CD4-positive, alpha-beta T cell treated with Interferon gamma for 1 hour (primary cell): ENCODE data around the gene BICD2.
"Not testable (repeated sequence)": the region's sequence is repeated elsewhere in the genome, so short reads cannot be mapped to it uniquely, and the experiment has no call there.

Experiments
- DNase-seq: peaks from one replicate; pipeline ENCODE4 v3.0.0-alpha.2; 2020

The BICD2 gene

DNA sequence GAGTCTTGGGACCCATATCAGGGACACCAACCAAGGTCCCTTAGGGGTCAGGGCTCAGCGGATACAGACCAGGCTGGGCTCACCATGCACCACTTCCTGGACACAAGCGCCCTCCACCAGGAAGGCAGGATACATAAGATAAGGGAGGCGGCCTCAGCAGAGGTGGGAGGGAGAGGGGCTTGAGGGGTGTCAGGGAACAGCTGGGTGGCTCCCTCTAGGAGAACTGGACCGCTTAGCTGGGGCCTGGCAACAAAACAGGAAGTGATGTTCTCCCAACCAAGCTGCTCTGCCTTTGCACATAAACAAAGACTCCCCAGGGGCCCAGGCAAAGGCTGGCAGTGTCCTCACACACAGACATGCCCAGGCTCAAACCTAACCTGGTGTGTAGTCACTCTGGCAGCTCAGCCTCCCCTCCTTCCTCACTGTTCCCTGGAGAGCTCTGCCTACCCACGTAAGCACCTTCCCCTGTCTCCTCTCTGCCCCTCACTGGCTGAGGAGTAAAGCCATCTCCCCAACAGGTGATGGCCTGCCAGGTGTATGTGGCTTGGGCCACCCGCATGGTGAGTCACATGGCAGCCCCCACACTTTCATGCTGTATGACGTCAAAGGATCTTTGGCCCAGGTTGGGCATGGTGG, 5.8 kb upstream of the BICD2 start:
- peak; percentile 61 for DNase-seq

DNA sequence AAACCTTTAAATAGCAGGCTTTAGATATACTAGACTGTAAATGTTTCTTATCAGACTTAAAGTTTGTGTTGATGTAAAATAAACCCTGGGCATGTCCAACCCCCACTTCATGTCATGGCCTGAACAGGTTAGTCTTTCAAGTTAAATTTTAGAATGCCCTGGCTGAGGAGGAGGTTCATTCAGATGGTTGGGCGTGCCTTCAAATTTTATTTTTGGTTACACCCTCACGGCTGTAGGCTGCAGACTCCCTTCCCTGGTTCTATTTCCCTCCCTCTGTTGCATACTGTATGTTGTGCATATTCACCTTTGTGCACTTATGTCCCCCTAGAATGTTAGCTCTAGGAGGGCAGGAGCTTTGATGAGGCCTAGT, 5.3 kb upstream of the BICD2 start:
- no peak for DNase-seq

DNA sequence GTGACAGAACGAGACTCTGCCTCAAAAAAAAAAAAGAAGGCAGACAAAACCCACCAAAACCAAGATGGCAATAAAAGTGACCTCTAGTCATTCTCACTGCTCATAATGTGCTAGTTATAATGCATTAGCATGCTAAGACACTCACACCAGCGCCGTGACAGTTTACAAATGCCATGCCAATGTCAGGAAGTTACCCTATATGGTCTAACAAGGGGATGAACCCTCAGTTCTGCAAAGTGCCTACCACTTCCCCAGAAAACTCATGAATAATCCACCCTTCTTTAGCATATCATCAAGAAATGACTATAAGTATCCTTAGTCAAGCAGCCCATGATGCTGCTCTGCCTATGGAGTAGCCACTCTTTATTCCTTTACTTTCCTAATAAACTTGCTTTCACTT, 4.7 kb upstream of the BICD2 start:
- DNase-seq = no peak

DNA sequence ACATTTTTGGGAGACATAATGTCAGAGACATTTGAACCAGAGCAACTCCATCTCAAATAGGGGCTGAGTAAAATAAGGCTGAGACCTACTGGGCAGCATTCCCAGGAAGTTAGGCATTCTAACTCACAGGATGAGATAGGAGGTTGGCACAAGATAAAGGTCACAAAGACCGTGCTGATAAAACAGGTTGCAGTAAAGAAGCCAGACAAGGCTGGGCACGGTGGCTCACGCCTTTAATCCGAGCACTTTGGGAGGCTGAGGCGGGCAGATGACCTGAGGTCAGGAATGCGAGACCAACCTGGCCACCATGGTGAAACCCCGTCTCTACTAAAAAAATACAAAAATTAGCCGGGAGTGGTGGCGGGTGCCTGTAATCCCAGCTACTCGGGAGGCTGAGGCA, 4.2 kb upstream of the BICD2 start:
- not testable (repeated sequence) for DNase-seq

DNA sequence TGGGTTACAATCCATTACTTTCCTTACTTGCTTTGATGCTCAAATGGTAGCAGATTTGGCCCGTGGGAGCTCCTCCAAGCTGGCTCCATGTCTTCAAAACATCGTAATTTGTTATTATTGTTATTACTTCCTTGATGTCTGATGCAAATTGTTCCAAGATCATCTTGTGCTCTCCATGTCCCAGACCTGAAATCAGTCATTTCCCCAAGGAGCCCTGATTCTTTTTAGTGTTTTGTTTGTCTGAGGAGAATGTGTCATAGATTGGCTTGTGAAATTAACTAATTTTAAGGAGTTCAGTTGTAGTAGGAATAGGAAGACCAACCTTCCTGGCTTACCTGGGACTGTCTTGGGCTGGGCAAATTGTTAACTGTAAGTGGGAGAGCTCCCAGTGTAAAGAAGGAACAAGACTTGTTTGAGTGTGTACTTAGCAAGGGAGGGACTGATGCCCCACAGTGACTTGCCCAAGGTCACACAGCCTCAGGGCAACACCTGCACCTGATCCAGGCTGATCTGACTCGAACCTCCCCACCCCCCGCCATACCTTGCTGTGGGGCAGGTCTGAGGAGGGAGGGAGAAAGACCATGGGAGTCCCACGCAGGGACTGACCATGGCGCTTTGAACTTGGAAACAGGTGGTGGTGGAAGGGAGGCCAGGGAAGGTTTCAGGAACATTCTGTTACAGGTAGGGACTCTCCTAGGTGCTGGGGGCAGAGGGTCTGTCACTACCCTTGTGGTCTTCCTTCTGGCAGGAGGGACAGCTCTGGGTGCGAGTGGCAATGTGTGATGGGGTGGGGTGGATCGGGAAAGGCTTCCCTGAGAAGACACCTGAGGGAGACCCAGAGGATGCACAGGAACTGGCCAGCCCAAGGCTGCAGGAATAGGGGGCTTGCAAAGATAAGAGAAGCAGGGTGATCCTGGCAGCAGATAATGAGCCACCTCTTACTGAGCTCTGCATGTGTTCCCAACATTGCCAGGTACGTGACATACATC, 2.7 kb upstream of the BICD2 start:
- no peak for DNase-seq

DNA sequence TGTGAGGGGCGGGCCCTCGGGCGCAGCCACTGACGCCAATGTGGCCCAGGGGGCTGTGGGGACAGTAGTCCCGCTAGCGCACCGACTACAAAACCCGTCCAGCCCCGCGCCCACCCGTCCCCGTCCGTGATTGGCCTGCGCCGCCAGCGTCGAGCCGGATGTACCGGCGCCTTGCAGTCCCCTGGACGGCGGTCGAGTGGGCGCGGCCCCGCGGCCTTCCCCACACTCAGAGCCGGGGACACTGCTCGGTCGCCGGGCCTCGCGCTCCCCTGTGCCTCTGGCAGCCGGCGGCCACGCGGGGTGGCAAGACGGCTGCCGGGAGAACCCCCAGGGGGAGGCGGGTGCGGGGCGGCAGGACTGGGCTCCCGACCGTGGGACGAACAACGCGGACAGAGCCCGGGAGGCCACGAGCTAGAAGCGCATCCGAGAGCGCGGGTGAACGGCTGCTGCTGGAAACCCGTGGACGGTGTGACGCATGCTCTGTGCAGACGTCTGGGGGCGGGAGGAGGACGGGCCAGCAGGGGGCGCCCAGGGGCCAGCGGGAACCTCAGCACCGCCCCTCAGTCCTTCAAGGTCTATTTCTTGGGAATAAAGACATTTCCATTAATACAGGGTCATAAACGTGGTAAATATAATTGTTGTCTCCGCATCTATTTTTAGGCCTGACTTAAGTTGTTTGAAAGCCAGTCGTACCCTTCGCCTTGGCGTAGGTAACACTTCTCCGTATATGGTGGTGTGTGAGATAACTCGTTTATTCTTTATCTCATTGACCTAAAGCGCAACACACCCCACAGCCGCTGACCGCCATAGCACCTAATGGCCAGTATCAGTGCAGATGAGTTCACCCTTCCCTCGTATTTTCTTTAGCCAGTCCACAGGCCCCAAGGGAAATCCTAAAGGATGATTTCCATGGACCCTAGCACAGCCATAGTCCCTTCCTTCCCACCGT, 629 bp upstream of the BICD2 start:
- DNase-seq = peak; percentile 99

DNA sequence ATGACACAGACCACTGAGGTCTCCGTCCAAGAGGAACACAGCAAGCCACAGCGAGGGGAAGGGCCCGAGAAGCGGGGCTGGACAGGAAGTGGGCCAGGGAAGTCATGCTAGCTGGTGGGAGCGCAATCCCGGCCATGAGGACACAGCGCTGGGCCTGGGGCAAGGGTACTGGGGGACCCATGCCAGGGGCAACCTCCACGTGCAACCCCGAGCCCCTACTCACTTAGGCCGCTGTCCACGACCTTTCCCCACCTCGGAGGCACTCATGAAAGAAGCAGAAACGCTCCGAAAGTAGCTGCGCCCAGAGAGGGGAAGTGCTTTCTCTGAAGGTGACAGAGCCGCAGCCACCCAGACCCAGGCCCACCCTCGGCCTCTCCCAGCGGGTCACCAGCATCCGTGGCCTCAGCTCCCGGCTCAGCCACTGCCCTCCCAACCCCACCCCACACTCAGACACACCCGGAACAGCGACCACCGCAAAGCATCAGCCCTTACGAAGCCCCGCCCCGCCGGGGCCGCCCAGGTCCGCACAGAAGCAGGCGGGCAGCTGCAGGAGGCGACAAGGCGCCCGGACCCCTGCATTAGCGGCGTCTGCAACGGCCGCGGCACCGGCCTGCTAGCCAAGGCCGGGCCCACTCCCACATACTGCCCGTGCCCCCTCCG, 782 bp downstream of the BICD2 start:
- peak; percentile 15 for DNase-seq

DNA sequence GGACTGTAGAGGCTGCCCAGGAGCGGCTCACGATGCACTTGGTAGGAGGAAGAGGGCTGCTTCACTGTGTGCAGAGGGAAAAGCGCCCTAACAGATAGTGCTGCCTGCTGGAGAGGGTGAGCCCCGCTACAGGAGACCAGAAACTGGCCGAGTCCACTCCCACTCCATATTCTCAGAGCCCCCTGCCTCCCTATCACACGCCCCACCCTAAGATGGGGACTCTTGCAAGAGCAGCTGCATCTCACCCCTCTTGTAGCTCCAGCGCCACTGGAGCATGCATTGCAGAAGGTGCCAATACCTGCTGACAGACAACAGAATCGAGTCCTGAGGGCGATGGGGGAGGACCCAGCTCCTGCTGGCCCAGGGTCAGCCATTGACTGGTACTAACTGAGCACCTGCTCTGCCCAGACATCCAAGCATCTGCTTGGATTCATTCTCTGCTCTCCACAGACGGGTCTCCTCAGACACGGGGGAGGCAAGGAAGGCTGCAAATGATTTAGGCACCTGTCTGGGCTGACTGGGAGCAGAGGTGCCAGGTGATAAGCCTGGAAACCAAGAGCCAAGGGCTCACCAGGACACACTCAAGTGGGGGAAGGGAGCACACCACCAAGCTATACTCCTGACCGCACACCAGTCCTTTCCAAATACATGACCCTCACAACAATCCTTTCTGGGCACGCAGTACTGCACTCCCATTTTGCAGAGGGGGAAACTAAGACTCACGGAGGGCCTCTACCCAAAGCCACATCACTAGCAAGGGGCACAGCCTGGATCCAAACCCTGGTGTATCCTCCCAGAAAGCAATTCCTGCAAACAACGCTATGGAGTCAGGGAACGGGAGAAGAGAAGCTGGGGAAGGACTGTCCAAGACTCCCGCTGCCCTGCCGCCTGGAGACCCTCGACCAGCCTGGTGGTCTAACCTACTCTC, 1.6 kb downstream of the BICD2 start:
- DNase-seq = no peak

DNA sequence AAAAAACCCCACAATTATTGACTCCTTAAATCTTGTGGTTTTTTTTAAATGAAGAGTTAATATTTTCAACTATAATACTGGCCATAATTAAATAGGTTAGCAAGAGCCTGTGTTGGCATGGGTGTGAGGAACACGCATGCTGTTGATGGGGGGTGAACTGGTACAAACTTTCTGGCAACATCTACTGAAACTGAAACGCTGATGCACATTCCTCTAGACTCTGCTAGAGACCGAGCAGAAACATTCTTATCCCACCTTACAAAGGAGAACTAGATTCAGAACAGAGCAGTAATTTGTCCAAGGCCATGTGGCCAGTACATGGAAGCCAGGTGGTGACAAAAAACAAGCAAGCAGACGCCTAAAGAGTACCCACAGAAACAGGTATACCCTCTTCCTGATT, 2.4 kb downstream of the BICD2 start:
- no peak for DNase-seq

DNA sequence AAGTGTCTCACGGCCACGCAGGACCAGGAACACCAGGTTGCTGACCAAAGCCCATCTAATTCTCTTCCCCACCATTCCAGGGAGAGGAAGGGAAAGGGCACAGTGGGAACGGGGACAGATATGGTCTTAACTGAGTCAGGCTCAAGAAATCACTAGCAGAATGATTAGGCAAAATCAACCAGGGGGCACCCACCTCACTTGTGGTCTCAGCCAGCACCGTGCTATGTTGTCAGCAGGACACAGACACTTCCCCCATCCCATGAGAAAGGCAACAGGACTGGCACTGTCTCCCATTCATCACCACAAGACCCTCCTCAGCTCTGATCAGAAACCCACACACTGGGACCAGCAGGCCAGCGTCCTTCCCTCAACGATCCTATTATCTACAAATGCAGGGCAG, 2.9 kb downstream of the BICD2 start:
- no peak for DNase-seq

DNA sequence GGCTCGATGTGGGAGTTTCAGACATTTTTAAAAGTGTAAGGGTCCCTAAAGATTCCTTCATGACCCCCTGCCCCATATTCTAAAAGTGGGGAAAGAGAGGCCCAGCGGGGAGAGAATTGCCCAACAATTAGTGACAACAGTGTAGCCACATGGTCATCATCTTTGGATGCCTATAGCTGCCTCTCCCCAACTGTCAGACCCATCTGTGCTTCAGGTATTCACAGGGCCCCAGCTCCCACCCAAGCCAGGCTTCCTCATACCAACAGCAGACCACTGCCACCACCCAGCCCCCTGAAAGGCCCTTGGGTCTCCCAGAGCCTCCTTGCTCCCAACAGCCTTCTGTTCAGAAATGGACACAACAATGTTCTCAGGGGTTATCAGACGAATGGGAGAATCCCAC, 4.1 kb downstream of the BICD2 start:
- DNase-seq = no peak

DNA sequence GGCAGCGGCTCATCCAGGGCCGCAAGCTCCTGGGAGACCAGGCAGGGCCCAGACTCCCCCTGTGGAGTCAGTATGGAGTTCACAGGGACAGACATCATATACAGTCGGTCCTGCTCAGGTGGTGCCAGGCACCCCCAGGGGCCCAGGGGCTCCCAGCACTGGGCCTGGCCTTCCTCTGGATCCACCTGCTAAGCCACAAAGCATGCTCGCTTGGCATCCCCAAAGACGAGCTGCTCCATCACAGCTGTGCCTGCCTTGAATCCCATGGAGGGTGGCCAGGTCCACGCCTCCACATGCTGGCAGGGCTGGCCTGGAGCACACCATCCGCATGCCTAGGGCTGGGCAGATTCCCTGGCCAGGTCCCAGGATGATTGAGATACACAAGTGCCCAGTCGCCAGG, 4.6 kb downstream of the BICD2 start:
- no peak for DNase-seq

DNA sequence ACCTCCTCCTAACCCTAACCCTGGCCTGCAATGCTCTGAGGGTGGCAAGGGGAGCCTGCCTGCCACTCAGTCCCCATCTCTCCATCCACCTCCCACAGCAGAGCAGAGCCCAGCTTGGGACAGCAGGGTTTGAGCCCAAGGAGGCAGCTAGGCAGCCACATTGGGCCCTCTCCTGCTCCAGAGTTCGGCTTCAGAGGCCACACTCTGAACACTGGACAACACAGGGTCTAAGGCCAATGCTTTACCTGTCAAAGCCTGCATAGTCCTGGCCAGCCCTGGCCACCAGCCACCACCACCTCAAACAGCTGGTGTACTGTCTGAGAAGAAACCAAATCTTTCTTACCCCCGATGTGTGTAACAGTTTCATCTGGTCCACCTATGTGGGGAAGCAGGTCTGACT, 5.2 kb downstream of the BICD2 start:
- no peak for DNase-seq

DNA sequence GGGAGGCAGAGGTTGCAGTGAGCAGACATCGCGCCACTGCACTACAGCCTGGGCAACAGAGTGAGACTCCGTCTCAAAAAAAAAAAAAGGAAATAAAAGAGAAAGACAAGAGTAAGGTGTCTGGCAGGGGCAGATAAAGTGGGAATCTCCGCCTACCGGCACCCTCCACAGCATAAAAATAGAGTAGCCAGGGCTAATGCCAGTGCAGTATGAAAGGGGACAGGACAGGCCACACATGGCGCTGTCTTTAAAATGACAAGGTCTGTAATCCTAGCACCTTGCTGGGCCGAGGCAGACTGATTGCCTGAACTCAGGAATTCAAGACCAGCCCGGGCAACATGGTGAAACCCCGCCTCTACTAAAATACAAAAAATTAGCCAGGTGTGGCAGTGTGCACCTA, 7.8 kb downstream of the BICD2 start:
- DNase-seq = no peak

DNA sequence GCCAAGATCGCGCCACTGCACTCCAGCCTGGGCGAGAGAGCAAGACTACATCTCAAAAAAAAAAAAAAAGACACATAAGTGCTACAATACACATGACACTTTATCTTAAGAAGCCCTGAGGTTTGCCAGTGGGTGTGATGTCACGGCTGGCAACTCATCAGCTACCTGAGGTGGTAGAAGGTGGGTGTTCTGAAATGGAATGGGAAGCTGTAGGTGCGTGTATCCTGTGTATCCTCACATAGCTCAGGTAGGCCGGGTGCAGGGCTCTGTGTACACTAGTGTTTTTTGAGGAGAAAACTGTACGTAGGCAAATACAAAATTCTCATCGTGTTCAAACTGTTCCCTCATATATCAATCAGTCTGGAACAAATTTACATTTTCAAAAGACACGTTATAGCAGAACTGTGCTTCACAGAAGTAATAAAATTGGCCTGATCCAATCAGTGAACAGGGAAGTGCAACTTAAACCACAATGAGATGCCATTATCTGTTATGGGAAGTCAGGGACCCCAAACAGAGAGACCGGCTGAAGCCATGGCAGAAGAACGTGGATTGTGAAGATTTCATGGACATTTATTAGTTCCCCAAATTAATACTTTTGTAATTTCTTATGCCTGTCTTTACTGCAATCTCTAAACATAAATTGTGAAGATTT, 10.4 kb downstream of the BICD2 start:
- DNase-seq = no peak

DNA sequence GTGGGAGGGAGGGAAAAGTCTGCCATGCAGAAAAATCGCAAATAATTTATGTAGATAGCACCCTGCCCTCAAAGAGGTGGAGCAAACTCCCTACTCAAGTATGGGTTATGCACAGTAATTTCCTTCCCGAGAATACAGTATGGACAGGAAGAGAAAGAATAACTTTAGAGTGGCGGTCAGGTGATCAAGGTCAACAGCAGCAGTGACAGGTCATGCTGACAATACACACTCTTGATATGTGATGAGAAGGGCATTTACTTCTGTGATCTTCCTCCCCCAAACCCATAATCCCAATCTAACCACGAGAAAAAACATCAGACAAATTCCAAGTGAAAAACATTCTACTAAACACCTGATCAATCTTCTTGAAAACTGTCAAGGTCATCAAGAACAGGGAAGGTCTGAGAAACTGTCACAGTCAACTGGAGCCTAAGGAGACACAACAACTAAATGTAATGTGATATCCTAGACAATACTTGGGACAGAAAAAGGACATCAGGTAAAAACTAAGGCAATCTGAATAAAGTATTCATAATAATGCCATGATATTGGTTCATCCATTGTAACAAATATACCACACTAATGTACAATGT, 11.7 kb downstream of the BICD2 start:
- DNase-seq = no peak

DNA sequence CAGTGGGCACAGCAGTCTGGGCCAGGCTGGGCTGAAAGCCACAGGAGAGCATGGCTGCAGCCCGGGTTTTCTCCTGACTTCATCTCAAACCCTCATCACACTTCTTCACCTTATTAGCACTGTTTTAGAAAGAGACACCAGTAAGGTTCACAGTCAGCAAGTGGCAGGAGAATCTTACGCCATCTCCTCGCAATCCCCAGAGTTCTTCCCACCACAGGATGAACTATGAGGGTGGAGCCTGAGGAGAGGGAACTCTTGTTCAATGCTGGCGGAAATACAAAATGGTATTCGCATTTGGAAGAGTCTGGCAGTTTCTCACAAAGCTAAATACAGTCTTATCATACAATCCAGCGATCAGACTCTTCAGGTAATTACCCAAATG, 14.7 kb downstream of the BICD2 start:
- no peak for DNase-seq

DNA sequence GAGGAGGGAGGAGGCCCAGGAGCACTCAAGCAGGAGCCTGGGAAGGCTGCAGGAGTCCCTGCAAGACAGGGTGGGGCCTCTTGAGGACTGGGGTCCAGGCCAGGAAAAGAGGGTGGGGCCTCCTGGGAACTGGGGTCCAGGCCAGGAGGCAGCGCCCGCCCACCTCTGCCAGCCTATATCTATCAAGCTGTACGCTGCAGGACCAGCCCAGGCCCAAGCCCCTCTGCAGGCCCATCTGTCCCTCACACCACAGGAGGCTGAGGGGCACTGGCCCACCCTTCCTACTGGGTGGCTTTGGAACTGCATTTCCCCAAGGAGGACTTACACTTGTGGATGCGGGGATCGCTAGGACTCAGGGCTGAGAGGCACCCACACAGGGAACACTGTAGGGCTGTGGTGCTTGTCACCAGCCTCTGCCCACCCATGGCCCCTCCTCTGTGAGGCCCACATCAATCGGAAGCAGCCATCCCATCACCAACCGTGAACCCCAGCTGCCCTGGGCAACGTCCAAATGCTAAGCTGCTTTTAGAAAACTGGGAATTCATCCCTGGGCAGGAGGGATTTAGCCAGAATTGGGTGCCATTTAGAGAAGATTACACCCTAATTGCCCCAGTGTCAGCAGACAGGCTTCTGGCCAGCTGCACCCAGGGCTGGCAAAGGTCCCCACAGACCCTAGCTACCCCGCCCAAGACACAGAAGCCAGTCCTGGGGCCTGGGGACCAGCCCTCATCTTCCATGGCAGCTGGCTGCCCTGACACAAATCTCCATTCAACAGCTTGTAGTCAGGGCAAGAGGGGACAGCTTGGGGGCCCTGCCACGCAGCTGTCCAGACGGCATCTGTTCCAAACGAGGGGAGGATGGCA, 15.3 kb downstream of the BICD2 start:
- DNase-seq = no peak

DNA sequence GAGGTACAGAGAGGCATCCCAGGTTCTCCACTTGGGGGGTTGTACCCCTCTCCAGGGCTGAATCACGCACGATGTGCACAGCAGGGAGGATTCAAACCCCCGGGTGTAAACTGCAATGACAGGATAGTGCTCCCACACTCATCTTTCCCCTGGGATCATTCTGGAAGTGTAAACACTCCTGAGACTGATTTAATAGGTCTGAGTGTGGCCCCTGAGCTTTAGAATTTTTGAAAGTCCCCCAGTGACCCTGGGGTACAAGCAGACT, 16.5 kb downstream of the BICD2 start:
- DNase-seq = no peak
